Hematopoietic multipotent progenitor cell (in vitro differentiated cells): ENCODE data around the gene CLCC1. TPM values are rescaled to one million over a fixed set of nuclear protein-coding genes. Genes with fewer than 3 reads are reported as not detected.

Experiments
- DNase-seq, 3 donors: peaks; one replicate each; pipeline ENCODE4 v3.0.0-alpha.2; 2011 to 2015; ENCODE audit warnings: low read depth in 2 of 3, low spot score in 2 of 3
- small RNA-seq: library from RNA; depleted of rRNA; stranded (forward); fragments of <200 nt; gene quantifications from one replicate; pipeline ENCODE3, GENCODE V24; 2012
- total RNA-seq: library from RNA; depleted of rRNA; stranded (reverse); fragments of >200 nt; gene quantifications from one replicate; pipeline ENCODE4 v1.2.3, GENCODE V29; 2012

Gene CLCC1
- total RNA-seq, 1 donor: 13.7 TPM

- no peak for DNase-seq
Observed at GRCh38 chr1:108916788-108917187, 46.5 kb downstream of the CLCC1 start.

Small RNA genes lying within 50 kb of the gene (small RNA-seq; reads per million reads assigned to genes)
- gene BX679664.2: not detected

Other genes with a start within 250 kb of the CLCC1 start
- gene STXBP3, start 216.8 kb downstream of the CLCC1 start, total RNA-seq: 19.9 TPM
- gene AKNAD1, start 106.4 kb downstream of the CLCC1 start, total RNA-seq: 0.81 TPM
- gene GPSM2, start 86.5 kb downstream of the CLCC1 start, total RNA-seq: 24.2 TPM
- 8.3 TPM for gene WDR47, start 78.6 kb upstream of the CLCC1 start, total RNA-seq
- 2.2 TPM for gene TAF13, start 112.5 kb upstream of the CLCC1 start, total RNA-seq
- gene TMEM167B, start 127.3 kb upstream of the CLCC1 start, total RNA-seq: 14.8 TPM
- 0.27 TPM for gene ELAPOR1, start 150.6 kb upstream of the CLCC1 start, total RNA-seq